Measurements from ENCODE around the gene DIP2A. TPM values are rescaled to one million over a fixed set of nuclear protein-coding genes. Genes with fewer than 3 reads are reported as not detected.

The DIP2A gene
- total and polyA plus RNA-seq, 2 experiments from 2014 or later = 18.5 to 36.3 TPM

- Histone ChIP-seq H3K4me1 (ENCODE audit: insufficient read depth) (no peaks in the 10 kb centered on the region; the same call in 1 of the 2 replicates), H3K27me3 (ENCODE audit: insufficient read depth) (no peaks in the 10 kb centered on the region), H3K27ac (ENCODE audit: low read depth) (no peak overlapping the region), H3K79me2 (replicated peaks; ENCODE audit: insufficient read depth) (peaks cover 3% of the 10 kb centered on the region), H3K9me2 (ENCODE audit: insufficient read depth) (no peaks in the 10 kb centered on the region), H3F3A (replicated peaks; ENCODE audit: low read depth) (no peaks in the 10 kb centered on the region), H2AFZ (no peak overlapping the region), H4K20me1 (replicated peaks; ENCODE audit: insufficient read depth) (no peaks in the 10 kb centered on the region; the same call in 1 of the 2 replicates), H3K4me2 (no peak overlapping the region), H3K36me3 (ENCODE audit: insufficient read depth) (no peaks in the 10 kb centered on the region), H3K4me3 (no peak overlapping the region)
- no peaks in the 10 kb centered on the region; the same call in 2 of the 3 replicates for H3K36me3 Mint-ChIP-seq (ENCODE audit: low read depth)
- no peaks in the 10 kb centered on the region for H3K9me3 Mint-ChIP-seq
- peaks cover 2% of the 10 kb centered on the region for H3K27me3 Mint-ChIP-seq (ENCODE audit: insufficient read depth, low read depth, poor library complexity)
- ATAC-seq (no peak), DNase-seq (ENCODE audit: low spot score) (no peak)
- no peaks in the 10 kb centered on the region; the same call in 2 of the 3 replicates for H3K4me1 Mint-ChIP-seq
- TF ChIP-seq ZNF462 (CRISPR knock-in tag; IDR thresholded peaks at IDR 0.05) = no peak
- TF ChIP-seq, protein P1, sequence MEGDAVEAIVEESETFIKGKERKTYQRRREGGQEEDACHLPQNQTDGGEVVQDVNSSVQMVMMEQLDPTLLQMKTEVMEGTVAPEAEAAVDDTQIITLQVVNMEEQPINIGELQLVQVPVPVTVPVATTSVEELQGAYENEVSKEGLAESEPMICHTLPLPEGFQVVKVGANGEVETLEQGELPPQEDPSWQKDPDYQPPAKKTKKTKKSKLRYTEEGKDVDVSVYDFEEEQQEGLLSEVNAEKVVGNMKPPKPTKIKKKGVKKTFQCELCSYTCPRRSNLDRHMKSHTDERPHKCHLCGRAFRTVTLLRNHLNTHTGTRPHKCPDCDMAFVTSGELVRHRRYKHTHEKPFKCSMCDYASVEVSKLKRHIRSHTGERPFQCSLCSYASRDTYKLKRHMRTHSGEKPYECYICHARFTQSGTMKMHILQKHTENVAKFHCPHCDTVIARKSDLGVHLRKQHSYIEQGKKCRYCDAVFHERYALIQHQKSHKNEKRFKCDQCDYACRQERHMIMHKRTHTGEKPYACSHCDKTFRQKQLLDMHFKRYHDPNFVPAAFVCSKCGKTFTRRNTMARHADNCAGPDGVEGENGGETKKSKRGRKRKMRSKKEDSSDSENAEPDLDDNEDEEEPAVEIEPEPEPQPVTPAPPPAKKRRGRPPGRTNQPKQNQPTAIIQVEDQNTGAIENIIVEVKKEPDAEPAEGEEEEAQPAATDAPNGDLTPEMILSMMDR (conservative IDR thresholded peaks at IDR 0.05; ENCODE audit: low read depth in 2 of 2) = no peak
- no peak for TF ChIP-seq NANOG (IDR thresholded peaks at IDR 0.05; ENCODE audit: borderline replicate concordance)
- no peak for TF ChIP-seq ZNF114 (CRISPR knock-in tag; IDR thresholded peaks at IDR 0.05)
- TF ChIP-seq CREB1 (CRISPR knock-in tag; IDR thresholded peaks at IDR 0.05; ENCODE audit: low read depth) = no peak
- no peak for TF ChIP-seq POLR2AphosphoS5 (IDR thresholded peaks at IDR 0.05; ENCODE audit: low read depth)
- H3K4me3 Mint-ChIP-seq = no peak overlapping the region
- H3K27ac Mint-ChIP-seq = no peak overlapping the region
These were observed 13.6 kb downstream of the DIP2A start for GRCh38 chr21:46472246-46472645.

Measured in GM23338 (cell line).